GM21786 (cell line): ENCODE measurements around the gene NOXA1.
"Not testable (repeated sequence)": the region's sequence is repeated elsewhere in the genome, so short reads cannot be mapped to it uniquely, and the experiment has no call there.

Experiments used
- ATAC-seq: cut with Tn5 transposase; IDR thresholded peaks from one replicate; pipeline ENCODE4 v1.9.1; 2021; ENCODE audit not compliant: unreplicated experiment

Gene NOXA1

DNA sequence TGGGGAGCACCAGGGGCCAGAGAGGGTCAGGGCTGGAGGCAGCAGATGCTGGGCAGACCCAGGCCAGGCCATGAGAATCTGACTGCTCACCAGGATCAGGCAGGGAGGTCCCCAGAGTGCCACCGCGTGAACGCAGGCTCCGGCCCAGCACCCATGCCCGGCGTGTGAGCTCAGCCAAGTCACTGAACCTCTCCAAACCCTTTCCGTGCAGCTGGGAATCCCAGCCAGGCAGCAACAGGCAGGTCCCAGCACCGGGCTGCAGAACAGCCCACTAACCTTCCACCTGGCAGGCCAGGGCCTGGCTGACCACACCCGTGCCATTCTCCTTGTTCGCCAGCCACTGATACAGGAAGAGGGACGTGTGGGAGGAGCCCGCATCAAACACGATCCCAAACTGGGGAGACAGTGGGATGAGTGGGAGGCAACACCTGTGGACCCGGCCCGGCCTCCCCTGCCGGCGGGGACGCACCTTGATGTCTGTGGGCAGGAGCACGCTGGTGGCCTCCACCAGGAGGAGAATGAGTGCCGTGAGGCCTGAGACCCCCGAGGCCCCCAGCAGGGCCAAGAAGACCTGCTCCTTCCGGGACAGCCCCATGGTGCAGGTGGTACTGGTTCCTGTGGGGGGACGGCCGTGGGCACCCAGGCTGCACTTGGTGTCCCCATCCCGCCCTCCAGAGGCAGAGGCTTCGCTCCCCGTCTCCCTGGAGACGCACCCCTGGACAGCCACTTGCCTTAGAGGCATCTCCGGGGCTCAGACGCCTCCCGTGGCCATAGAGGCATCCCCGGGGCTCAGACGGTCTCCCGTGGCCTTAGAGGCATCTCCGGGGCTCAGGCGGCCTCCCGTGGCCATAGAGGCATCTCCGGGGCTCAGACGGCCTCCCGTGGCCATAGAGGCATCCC is 14.7 kb downstream of the NOXA1 start:
- no peak for ATAC-seq

DNA sequence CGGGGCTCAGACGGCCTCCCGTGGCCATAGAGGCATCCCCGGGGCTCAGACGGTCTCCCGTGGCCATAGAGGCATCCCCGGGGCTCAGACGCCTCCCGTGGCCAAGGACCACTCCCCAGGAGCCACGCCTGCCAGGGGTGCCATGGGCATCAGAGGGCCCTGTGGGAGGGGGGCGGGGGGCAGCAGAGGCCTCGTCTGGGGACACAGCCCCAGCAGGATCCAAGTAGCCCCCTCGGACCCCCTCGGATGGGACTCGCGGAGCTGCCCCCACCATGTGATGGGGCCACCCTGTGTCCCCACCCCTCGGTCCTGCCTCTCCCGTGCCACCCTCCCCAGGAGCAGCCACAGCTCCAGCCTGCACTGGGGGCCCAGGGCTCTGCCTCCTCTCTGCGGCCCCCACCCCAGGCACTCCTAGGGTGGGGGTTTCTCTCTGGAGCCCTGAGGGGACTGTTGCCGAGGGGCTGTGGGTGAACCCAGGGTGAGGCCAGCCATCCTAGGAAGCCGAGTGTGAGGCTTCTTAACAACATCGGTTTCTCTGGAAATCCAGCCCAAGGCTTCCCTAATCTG is 15.5 kb downstream of the NOXA1 start:
- ATAC-seq = no peak

DNA sequence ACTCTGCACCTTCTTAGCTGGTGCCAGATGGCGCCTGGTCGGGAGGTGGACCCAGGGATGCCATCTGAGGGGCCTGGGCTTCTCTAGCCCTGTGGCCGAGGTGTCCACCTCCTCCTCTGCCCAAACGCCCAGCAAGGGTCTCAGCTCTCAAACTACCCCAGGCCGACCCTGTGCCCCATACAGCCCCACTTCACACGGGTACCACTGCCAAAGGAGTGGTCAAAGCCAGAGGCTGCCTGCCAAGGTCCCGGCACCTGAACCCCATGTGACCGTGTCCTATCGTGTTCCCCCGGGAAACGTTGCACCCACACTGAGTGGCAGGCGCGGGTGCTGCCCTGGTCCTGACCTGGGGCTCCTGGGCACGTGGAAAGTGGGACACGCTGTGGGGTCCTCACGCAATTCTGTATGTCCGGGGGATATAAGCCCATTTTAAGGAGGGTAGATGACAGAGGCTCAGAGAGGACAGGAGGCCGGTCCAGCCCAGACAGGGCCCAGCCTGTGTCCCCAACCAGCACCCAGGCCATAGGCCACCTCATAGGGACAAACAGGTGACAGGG is 16.0 kb downstream of the NOXA1 start:
- no peak for ATAC-seq

- no peak for ATAC-seq
These were observed 18.2 kb downstream of the NOXA1 start, which contains the start of gene ENTPD8 for GRCh38 chr9:137441289-137441934. TSS of gene ENTPD8 (minus strand) at chr9:137441357. CDS start at chr9:137438285, 3,072 bp downstream.

- no peak for ATAC-seq
These were observed 18.7 kb downstream of the NOXA1 start for GRCh38 chr9:137441935-137442321.

- ATAC-seq = no peak
These were observed 21.1 kb downstream of the NOXA1 start for GRCh38 chr9:137444106-137444790.

DNA sequence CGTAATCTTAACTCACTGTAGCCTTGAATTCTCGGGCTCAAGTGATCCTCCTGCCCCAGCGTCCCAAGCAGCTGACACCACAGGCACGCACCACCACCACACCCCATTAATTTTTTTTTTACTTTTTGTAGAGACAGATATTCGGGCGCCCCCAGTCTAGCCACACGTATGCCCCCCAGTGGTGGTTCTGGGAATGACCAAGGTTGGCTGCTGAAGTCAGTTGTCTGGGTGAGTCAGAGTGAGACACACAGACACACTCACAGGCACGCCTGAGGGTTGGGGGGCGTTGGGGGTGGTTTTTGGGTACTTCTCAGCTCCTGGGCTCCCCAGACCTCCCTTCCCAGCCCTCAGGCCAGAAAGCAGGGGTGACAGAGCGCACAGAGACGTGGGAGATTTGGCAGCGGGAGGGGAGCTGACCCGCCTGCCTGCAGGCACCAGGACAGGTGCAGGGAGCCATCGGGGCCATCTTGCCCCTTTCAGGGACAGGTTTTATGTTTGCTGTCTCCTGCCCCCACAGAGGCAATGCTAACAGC is 22.1 kb downstream of the NOXA1 start:
- ATAC-seq = no peak

DNA sequence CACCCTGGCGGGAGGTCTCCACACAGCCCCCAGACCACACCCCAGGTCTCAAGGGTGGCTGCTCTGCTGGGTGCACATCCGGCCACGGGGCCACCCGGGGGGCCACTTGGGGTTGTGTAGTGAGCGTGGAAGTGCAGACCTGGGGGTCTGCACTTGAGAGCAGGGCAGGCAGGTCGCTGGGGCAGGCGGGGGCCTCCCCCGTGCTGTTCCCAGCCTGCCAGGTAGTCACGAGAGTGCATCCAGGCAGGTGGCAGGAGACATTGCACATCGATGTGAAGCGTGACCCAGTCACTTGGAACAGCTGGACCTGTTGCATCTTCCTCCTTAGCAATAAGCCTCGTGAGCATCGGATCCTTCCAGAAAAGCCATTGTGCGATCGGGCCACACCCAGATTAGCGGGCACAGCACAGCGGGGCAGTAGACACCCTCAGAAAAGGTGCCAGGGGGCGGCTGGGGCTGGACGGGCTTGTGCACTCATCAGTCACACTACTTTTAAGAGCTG is 22.8 kb downstream of the NOXA1 start:
- ATAC-seq = no peak

GRCh38 chr9:137446851-137447471 is 23.8 kb downstream of the NOXA1 start:
- no peak for ATAC-seq

- ATAC-seq = no peak
These were observed 24.8 kb downstream of the NOXA1 start for GRCh38 chr9:137447722-137448601.

- ATAC-seq = no peak
These were observed 25.4 kb downstream of the NOXA1 start for GRCh38 chr9:137448602-137448962.

DNA sequence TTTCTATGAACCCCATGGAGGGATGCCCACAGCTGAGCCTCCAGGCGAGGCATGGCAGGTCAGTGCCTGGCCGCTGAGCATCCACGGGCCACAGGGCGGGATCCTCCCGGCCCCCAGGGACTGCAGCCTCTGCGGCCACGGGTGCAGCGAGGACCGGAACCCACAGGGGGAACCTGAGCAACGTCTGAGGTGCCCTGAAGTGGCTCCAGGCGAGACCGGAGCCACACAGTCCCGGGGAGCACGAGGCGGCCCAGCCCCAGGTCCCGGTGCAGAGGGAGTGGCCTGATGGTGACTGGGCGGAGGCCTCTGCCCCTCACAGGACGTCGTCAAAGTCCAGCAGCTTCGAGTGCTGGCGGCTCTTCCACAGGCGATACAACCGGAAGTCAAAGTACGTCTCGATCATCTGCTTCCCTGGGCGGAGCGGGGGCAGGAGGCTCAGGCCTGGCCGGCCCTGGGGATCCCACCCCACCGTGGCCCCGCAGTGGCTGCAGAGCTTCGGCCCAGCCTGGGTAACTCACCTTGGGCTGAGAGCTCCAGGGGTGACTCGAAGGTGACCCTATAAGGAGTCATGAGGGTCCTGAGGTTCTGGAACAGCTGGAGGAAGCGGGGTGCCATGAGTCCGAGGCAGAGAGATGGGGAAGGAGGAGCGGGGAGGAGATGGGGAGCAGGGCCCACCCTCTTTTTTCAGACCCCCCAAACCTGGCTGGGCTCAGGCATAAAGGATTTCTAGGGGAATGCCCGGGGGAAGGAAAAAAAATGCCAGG is 26.1 kb downstream of the NOXA1 start:
- no peak for ATAC-seq

DNA sequence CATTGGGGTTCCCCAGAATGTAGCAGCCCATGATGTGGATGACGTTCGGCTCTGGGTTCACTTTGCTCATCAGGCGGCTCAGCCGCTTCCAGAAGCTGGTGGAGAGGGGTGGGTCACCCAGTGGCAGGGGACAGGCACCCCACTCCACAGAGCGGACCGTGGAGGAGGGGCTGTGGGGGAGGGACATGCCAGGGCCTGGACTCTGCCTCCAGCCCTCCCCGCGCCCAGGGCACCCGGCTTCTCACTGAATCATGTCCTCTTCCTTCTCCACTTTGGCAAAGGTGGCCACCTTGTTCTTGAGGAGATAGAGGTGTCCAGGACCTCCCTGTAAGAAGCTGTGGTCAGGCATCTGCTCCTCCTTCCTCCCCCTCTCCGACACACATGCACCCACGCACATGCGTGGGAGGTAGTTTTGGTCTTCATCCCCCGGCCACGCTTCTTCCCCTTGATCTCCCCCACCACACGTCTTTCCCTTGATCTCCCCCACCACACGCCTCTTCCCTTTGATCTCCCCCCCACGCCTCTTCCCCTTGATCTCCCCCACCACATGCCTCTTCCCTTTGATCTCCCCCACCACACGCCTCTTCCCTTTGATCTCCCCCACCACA is 26.8 kb downstream of the NOXA1 start:
- ATAC-seq = no peak

DNA sequence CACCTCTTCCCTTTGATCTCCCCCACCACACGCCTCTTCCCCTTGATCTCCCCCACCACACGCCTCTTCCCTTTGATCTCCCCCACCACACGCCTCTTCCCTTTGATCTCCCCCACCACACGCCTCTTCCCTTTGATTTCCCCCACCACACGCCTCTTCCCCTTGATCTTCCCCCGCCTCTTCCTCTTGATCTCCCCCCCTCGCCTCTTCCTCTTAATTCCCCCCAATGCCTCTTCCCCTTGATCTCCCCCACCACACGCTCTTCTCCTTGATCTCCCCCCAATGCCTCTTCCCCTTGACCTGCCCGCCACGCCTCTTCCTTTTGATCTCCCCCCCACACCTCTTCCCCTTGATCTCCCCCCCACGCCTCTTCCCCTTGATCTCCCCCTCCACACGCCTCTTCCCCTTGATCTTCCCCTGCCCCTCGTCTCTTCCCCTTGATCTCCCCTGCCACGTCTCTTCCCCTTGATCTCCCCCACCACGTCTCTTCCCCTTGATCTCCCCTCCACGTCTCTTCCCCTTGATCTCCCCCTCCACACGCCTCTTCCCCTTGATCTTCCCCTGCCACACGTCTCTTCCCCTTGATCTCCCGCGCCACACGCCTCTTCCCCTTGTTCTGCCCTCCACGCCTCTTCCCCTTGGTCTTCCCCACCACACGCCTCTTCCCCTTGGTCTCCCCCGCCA is 27.5 kb downstream of the NOXA1 start:
- not testable (repeated sequence) for ATAC-seq

DNA sequence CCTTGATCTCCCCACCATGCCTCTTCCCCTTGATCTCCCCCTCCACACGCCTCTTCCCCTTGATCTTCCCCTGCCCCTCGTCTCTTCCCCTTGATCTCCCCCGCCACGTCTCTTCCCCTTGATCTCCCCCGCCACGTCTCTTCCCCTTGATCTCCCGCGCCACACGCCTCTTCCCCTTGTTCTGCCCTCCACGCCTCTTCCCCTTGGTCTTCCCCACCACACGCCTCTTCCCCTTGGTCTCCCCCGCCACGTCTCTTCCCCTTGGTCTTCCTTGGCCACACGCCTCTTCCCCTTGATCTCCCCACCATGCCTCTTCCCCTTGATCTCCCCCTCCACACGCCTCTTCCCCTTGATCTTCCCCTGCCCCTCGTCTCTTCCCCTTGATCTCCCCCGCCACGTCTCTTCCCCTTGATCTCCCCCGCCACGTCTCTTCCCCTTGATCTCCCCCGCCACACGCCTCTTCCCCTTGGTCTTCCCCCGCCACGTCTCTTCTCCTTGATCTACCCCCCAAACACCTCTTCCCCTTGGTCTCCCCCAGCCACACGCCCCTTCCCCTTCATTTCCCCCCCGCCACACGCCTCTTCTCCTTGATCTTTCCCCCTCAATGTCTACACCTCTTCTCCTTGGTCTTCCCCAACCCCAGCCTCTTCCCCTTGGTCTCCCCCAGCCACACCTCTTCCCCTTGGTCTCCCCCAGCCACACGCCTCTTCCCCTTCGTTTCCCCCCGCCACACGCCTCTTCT is 28.2 kb downstream of the NOXA1 start:
- ATAC-seq = not testable (repeated sequence)

DNA sequence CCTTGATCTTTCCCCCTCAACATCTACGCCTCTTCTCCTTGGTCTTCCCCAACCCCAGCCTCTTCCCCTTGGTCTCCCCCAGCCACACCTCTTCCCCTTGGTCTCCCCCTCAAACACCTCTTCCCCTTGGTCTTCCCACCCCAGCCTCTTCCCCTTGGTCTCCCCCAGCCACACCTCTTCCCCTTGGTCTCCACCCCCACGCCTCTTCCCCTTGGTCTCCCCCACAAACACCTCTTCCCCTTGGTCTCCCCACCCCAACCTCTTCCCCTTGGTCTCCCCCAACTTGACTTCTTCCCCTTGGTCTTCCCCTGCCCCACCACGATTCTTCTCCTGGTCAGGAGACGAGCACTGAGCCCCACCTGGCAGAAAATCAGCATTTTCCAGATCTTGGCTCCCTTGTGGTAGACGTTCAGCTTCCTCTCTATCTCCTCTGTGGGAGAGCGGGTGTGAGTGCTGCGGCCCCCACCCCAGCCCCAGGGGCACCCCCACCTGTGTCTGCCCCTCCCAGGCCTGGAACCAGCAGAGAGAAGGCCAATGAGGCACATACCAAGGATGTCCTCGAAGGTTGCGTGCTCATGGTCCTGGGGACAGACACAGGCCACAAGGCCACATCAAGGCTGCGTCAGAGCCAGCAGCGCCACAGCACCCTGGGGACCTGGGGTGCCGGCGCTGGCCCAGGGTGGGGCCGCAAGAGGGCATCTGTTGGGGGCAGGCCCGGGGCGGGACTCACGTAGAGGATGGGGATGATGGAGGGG is 29.0 kb downstream of the NOXA1 start:
- no peak for ATAC-seq
